Measurements from ENCODE around the gene ZG16B. TPM values are rescaled to one million over a fixed set of nuclear protein-coding genes. Genes with fewer than 3 reads are reported as not detected.

ZG16B gene
- total and polyA plus RNA-seq, 2 donors (not counting 1 experiment from before 2014, with no cell fraction given): not detected

DNA sequence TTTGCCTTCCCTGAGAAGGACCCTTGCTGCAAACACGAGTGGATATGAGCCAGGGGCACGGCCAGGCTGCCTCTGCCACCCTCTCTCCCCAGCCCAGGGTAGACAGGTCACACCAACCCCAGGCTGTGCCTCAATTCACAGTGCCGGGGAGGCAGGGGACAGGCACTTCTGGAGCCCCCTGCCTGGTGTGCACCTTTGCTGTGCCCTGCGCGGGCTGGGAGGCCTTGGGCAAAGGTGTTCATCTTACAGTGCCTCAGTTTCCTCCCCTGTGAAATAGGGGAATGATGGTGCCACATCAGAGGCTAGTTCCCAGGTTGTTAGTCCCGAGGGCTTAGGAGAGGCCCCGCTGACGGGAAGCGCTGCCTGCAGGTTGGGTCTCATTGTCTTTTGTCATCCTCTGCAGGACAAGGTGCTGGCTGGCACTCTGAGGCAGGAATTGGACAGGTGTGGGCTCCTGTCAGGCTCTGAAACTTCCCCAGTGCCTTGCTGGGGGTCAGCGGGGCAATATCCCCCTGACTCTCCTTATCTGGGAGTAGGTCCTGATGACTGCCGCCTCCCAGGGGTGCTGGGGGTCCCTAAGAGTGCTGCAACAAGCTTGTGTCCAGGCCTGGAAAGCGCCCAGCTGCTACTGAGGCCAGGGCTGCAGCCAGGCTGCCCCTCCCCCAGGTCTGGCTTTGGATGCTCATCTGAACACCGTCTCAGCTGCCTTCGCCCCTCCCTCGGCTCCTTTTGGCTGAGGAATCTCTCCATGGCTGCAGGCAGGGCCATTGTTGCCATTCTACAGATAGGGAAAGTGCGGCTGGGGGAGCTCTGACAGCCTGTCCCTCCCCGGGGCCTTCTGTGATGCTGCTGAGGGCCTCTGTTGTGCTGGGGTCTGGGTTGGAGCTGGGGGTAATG is 9.9 kb upstream of the ZG16B start:
- H3K9ac ChIP-seq (ENCODE audit: insufficient read depth, low read length): no peak overlapping the region

DNA sequence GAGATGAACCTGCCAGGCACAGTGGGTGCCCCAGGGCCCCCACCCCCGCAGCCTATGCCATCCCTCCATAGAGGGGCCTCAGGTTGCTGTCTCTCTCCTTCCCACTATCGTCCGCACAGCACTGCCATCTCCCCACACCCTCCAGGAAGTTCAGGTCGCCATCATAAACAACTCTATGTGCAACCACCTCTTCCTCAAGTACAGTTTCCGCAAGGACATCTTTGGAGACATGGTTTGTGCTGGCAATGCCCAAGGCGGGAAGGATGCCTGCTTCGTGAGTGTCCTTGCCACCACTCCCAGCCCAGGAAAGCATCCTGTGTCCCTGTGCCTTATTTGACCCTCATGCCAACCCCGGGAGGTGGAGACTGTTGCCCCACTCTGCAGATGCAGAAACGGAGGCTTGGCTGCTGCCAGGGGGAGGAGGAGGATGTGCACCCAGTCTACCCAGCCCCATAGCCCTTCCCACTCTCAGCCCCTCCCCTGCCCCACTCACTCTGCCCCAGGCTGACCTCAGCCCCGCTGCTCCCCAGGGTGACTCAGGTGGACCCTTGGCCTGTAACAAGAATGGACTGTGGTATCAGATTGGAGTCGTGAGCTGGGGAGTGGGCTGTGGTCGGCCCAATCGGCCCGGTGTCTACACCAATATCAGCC is 9.1 kb upstream of the ZG16B start:
- H3K27me3 ChIP-seq (ENCODE audit: control insufficient read depth, insufficient read depth, low read length): peaks cover 20% of the 10 kb centered on the region
- no peaks in the 10 kb centered on the region for H3K4me1 ChIP-seq (ENCODE audit: control insufficient read depth, extremely low read depth, insufficient read depth, low read length)
- no peaks in the 10 kb centered on the region for H3K9me3 ChIP-seq (ENCODE audit: control insufficient read depth, insufficient read depth, low read depth, low read length)
- H4K20me1 ChIP-seq (ENCODE audit: control insufficient read depth, extremely low read depth, insufficient read depth, low read length): no peaks in the 10 kb centered on the region
- no peak overlapping the region for H3K4me3 ChIP-seq (replicated peaks in 1 of 4; ENCODE audit: control extremely low read depth in 1 of 4, insufficient read depth in 1 of 4, low read depth in 3 of 4, low read length in 4 of 4)
- no peak overlapping the region for H3K9ac ChIP-seq (ENCODE audit: insufficient read depth, low read length)
- DNase-seq (ENCODE audit: low read depth in 2 of 2): no peak
- TF ChIP-seq EZH2 (IDR thresholded peaks at IDR 0.05; ENCODE audit: low read length, missing control alignments) (no peak), CTCF (conservative IDR thresholded peaks at IDR 0.05 in 1 of 2, IDR thresholded peaks at IDR 0.05 in 1 of 2; ENCODE audit: low read depth in 1 of 2, low read length in 2 of 2) (no peak)
- H3K4me2 ChIP-seq (ENCODE audit: extremely low read depth, insufficient read depth, low read length): no peak overlapping the region
- no peak overlapping the region for H3K27ac ChIP-seq (ENCODE audit: insufficient read depth, low read length)
- no peak overlapping the region for H2AFZ ChIP-seq (ENCODE audit: low read length)
- no peaks in the 10 kb centered on the region for H3K36me3 ChIP-seq (ENCODE audit: control insufficient read depth, insufficient read depth, low read length)
- H3K79me2 ChIP-seq (ENCODE audit: control insufficient read depth, insufficient read depth, low read length): no peaks in the 10 kb centered on the region

More for the DNA sequence above, 9.9 kb upstream of the ZG16B start:
- H2AFZ ChIP-seq (ENCODE audit: low read length): no peak overlapping the region
- H3K79me2 ChIP-seq (ENCODE audit: control insufficient read depth, insufficient read depth, low read length): no peaks in the 10 kb centered on the region
- no peak overlapping the region for H3K27ac ChIP-seq (ENCODE audit: insufficient read depth, low read length)
- no peak overlapping the region for H3K4me3 ChIP-seq (replicated peaks in 1 of 4; ENCODE audit: control extremely low read depth in 1 of 4, insufficient read depth in 1 of 4, low read depth in 3 of 4, low read length in 4 of 4)
- TF ChIP-seq CTCF (conservative IDR thresholded peaks at IDR 0.05 in 1 of 2, IDR thresholded peaks at IDR 0.05 in 1 of 2; ENCODE audit: low read depth in 1 of 2, low read length in 2 of 2) (no peak), EZH2 (IDR thresholded peaks at IDR 0.05; ENCODE audit: low read length, missing control alignments) (no peak)
- no peaks in the 10 kb centered on the region for H3K36me3 ChIP-seq (ENCODE audit: control insufficient read depth, insufficient read depth, low read length)
- no peaks in the 10 kb centered on the region for H4K20me1 ChIP-seq (ENCODE audit: control insufficient read depth, extremely low read depth, insufficient read depth, low read length)
- DNase-seq (ENCODE audit: low read depth in 2 of 2): no peak
- no peak overlapping the region for H3K4me2 ChIP-seq (ENCODE audit: extremely low read depth, insufficient read depth, low read length)
- peaks cover 20% of the 10 kb centered on the region for H3K27me3 ChIP-seq (ENCODE audit: control insufficient read depth, insufficient read depth, low read length)
- H3K9me3 ChIP-seq (ENCODE audit: control insufficient read depth, insufficient read depth, low read depth, low read length): no peaks in the 10 kb centered on the region
- no peaks in the 10 kb centered on the region for H3K4me1 ChIP-seq (ENCODE audit: control insufficient read depth, extremely low read depth, insufficient read depth, low read length)

DNA sequence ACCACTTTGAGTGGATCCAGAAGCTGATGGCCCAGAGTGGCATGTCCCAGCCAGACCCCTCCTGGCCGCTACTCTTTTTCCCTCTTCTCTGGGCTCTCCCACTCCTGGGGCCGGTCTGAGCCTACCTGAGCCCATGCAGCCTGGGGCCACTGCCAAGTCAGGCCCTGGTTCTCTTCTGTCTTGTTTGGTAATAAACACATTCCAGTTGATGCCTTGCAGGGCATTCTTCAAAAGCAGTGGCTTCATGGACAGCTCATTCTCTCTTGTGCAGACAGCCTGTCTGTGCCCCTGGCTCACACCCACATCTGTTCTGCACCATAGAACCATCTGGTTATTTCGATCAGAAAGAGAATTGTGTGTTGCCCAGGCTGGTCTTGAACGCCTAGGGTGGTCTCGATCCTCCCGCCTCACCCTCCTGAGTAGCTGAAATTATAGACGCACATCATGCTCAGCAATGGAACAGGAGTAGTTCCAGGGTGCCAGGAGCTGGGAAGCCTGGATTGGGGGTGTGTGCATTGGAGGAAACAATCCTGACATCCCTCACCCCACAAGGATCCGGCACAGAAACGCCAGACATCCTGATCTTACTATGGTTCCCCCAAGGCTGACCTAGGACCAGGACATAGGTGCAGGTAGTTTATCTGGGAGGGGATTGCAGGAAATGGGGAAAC is 8.5 kb upstream of the ZG16B start:
- peaks cover 20% of the 10 kb centered on the region for H3K27me3 ChIP-seq (ENCODE audit: control insufficient read depth, insufficient read depth, low read length)
- H4K20me1 ChIP-seq (ENCODE audit: control insufficient read depth, extremely low read depth, insufficient read depth, low read length): no peaks in the 10 kb centered on the region
- no peak for TF ChIP-seq EZH2 (IDR thresholded peaks at IDR 0.05; ENCODE audit: low read length, missing control alignments)
- TF ChIP-seq CTCF (conservative IDR thresholded peaks at IDR 0.05 in 1 of 2, IDR thresholded peaks at IDR 0.05 in 1 of 2; ENCODE audit: low read depth in 1 of 2, low read length in 2 of 2): no peak
- no peak for DNase-seq (ENCODE audit: low read depth in 2 of 2)
- H3K27ac ChIP-seq (ENCODE audit: insufficient read depth, low read length): no peak overlapping the region
- no peaks in the 10 kb centered on the region for H3K79me2 ChIP-seq (ENCODE audit: control insufficient read depth, insufficient read depth, low read length)
- H3K9ac ChIP-seq (ENCODE audit: insufficient read depth, low read length): no peak overlapping the region
- no peaks in the 10 kb centered on the region for H3K4me1 ChIP-seq (ENCODE audit: control insufficient read depth, extremely low read depth, insufficient read depth, low read length)
- no peak overlapping the region for H3K4me2 ChIP-seq (ENCODE audit: extremely low read depth, insufficient read depth, low read length)
- no peaks in the 10 kb centered on the region for H3K36me3 ChIP-seq (ENCODE audit: control insufficient read depth, insufficient read depth, low read length)
- no peak overlapping the region for H2AFZ ChIP-seq (ENCODE audit: low read length)
- H3K9me3 ChIP-seq (ENCODE audit: control insufficient read depth, insufficient read depth, low read depth, low read length): no peaks in the 10 kb centered on the region
- no peak overlapping the region for H3K4me3 ChIP-seq (replicated peaks in 1 of 4; ENCODE audit: control extremely low read depth in 1 of 4, insufficient read depth in 1 of 4, low read depth in 3 of 4, low read length in 4 of 4)
